SJSA1 (cell line): ENCODE data around the gene WWOX. TPM values are rescaled to one million over a fixed set of nuclear protein-coding genes. Genes with fewer than 3 reads are reported as not detected.
A peak's percentile ranks its signal among the peaks of the same experiment; 100 is the strongest.

Experiments
- DNase-seq, 2 experiments: peaks; one replicate each; pipeline ENCODE4 v3.0.0-alpha.2; 2015 to 2020; ENCODE audit warnings: low spot score in 2 of 2, low read depth in 1 of 2
- H3K27ac ChIP-seq: fragments of 250-450 bp; sonication (Bioruptor Pico); 2 replicates; pipeline ENCODE4 v1.5.1; 2020; ENCODE audit warnings: mild to moderate bottlenecking, moderate library complexity
- H3K27me3 ChIP-seq: fragments of 250-450 bp; sonication (Bioruptor Pico); replicated peaks from 2 replicates; pipeline ENCODE4 v1.5.1; 2020; ENCODE audit warnings: mild to moderate bottlenecking, moderate library complexity
- H3K36me3 ChIP-seq: fragments of 250-450 bp; sonication (Bioruptor Pico); 2 replicates; pipeline ENCODE4 v1.5.1; 2020; ENCODE audit warnings: mild to moderate bottlenecking
- H3K4me1 ChIP-seq: fragments of 250-450 bp; sonication (Bioruptor Pico); replicated peaks from 2 replicates; pipeline ENCODE4 v1.6.1; 2021; ENCODE audit warnings: mild to moderate bottlenecking
- H3K4me3 ChIP-seq: fragments of 250-450 bp; sonication (Bioruptor Pico); 2 replicates; pipeline ENCODE4 v1.5.1; 2020; ENCODE audit warnings: mild to moderate bottlenecking
- H3K9me3 ChIP-seq: fragments of 250-450 bp; sonication (Bioruptor Pico); replicated peaks from 2 replicates; pipeline ENCODE4 v1.5.1; 2020; ENCODE audit warnings: mild to moderate bottlenecking
- total RNA-seq: library from RNA; depleted of rRNA; stranded (reverse); fragments of >200 nt; shearing (Covaris generic); gene quantifications from 2 replicates; pipeline ENCODE4 v1.2.3, GENCODE V29; 2014

Gene WWOX
- total RNA-seq, 1 experiment from 2014 or later = 13.4 TPM

DNA sequence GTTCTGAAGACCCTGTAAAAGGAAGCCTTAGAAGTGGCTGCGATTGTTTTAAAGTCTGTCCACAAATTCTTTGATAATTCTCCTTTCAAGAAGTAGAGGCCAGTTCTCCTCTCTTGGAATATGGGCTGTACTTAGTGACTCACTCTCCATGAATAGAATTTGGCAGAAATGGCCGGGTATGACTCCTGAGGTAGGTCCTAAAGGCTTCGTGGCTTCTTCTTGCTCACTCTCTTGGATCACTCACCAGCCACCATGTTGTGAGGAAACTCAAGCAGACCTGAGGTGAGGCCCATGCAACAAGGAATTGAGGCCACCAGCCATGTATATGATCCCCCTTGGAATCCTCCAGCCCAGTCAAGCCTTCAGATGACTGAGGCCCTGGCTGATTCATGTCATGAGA, 75.8 kb downstream of the WWOX start:
- Histone ChIP-seq H3K27me3 (no peaks in the 10 kb centered on the region), H3K27ac (no peak overlapping the region), H3K36me3 (no peaks in the 10 kb centered on the region), H3K4me1 (no peaks in the 10 kb centered on the region), H3K9me3 (0 out of 2 replicates have a peak, but pooled peaks cover 3% of the 10 kb centered on the region), H3K4me3 (no peak overlapping the region)
- DNase-seq = no peak

DNA sequence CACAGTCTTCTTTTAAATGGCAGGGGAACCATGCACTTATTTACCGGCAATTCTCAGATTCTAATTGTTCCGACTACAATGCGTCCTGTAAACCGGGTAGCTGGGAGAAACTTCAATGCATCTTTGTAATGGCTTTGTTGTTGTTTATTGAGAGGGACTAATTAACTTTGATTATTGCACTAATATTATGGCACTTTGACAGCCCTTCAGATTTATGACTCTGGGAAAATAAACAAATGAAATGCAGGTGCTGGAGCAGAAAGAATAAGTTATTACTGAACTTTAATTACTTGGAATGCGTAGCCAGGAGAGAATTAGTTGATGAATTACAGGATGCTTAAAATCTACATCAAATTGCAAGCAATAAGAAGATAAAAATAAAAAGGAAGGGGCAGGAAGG, 77.0 kb downstream of the WWOX start:
- 0 out of 2 replicates have a peak, but pooled peaks cover 3% of the 10 kb centered on the region for H3K9me3 ChIP-seq
- no peaks in the 10 kb centered on the region for H3K4me1 ChIP-seq
- no peak overlapping the region for H3K4me3 ChIP-seq
- H3K27ac ChIP-seq = no peak overlapping the region
- H3K27me3 ChIP-seq = no peaks in the 10 kb centered on the region; the same call in 1 of the 2 replicates
- DNase-seq = no peak
- H3K36me3 ChIP-seq = no peaks in the 10 kb centered on the region

DNA sequence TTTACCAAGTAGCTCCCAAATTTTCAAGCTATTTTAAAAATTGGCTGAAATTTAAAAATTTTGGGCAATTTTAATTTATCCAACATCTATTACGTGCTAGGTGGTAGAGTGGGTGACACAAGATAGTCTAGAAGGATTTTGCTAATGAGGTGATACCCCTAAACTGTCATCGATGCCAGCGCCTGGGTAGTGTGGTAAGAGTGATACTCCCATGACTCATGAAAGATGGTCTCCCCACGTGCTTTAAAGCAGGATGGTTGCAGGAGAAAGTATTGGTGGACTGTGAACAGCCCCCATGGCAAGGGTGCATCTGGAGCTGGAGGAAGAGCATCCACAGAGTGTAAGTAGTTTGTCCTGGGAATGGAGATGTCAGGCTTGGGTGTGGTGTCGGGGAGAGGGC, 77.8 kb downstream of the WWOX start:
- Histone ChIP-seq H3K9me3 (0 out of 2 replicates have a peak, but pooled peaks cover 3% of the 10 kb centered on the region), H3K4me3 (no peak overlapping the region), H3K4me1 (no peaks in the 10 kb centered on the region), H3K36me3 (no peaks in the 10 kb centered on the region), H3K27me3 (peaks cover 3% of the 10 kb centered on the region), H3K27ac (no peak overlapping the region)
- no peak for DNase-seq

DNA sequence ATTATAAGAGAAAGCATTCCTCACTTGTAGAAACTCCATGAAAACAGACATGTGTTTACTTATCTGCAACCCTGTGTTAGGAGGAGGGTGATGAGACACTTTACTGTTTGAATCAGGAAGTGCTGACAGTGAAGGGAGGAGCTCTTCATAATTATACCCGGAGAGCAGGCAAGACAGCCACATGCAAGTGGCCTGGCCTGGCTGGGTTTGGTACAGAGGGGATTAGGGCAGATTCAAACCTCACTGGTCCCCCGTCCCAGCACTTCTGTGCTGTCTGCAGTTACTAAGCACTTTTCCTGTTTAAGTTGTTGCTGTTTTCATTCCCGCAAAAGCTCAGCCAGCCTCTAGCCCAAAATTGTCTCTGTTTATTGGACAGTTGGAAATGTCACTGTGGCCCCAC, 78.5 kb downstream of the WWOX start:
- no peaks in the 10 kb centered on the region for H3K36me3 ChIP-seq
- no peak overlapping the region for H3K27ac ChIP-seq
- no peak for DNase-seq
- 0 out of 2 replicates have a peak, but pooled peaks cover 3% of the 10 kb centered on the region for H3K9me3 ChIP-seq
- peaks cover 3% of the 10 kb centered on the region for H3K27me3 ChIP-seq
- H3K4me3 ChIP-seq = no peak overlapping the region
- no peaks in the 10 kb centered on the region for H3K4me1 ChIP-seq

DNA sequence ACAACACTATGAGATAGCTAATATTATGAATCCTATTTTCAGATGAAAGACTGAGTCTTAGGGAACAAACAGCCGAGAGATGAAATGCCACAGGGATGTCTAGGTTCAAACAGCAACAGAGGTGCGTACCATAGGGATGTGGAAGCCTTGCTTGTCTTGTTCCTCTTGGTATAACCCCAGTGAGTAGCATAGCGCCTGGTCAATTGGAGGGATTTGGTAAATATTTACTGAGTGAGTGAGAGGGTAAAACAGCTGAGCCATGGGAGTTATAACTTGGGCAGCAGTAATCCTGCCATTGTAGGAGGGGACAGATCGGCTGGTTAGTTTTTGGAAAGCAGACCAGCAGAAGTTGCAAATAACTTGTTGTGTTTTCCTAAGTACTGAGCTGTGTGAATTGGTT, 80.2 kb downstream of the WWOX start:
- DNase-seq = no peak
- Histone ChIP-seq H3K9me3 (0 out of 2 replicates have a peak, but pooled peaks cover 3% of the 10 kb centered on the region), H3K4me3 (no peak overlapping the region), H3K27me3 (peaks cover 3% of the 10 kb centered on the region), H3K4me1 (peaks cover 7% of the 10 kb centered on the region), H3K27ac (no peak overlapping the region), H3K36me3 (no peaks in the 10 kb centered on the region)

DNA sequence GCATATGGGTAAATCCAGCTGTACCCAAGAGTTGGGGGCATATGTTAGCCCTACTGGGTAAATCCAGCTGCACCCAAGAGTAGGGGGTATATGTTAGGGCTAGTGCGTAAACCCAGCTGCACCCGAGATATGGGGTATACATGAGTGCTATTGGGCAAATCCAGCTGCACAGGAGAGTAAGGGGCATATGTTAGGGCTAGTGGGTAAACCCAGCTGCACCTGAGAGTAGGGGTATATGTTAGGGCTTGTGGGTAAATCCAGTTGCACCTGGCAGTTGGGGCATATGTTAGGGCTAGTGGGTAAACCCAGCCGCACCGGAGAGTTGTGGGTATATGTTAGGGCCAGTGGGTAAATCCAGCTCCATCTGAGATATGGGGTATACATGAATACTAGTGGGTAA, 80.9 kb downstream of the WWOX start:
- H3K4me3 ChIP-seq = no peak overlapping the region
- H3K27ac ChIP-seq = no peak overlapping the region
- H3K36me3 ChIP-seq = no peaks in the 10 kb centered on the region
- DNase-seq = no peak
- 0 out of 2 replicates have a peak, but pooled peaks cover 2% of the 10 kb centered on the region for H3K9me3 ChIP-seq
- H3K27me3 ChIP-seq = peaks cover 3% of the 10 kb centered on the region
- H3K4me1 ChIP-seq = peaks cover 14% of the 10 kb centered on the region

DNA sequence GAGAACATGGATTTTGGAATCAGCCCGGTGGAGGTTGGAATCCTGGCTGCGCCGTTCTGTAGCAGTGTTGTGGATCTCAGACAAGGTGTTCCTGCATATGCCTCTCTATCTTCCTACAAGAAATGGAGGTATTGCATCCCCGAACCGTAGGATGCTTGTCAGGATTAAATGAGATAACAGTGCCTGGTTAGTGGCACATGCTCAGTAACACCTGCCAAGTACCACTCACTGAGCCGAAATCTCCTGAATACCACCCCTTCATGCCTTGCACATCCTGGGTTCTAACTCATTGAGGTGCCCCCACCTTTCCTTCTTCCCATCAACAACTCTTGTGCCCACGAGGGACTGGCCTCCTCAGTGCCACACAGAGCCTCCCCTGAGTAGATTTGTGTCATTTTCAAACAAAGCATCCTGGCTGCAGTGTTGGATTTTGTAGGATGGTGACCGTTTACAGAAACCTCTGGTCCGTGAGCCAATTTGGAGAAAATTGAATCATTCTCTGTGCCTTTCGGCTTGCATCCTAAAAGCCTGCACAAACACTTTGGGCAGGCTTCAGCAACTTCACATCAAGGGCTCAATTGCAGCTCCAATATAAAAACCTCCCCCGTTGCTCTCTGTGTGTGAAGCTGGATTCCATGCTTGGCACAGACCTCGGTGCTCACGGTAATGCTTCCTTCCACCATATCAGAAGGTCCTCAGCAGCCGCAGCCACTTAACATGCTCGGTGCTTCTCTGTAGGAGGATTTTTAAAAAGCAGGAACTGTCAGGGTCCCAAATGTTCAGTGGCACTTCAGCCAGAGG, 84.2 kb downstream of the WWOX start:
- no peak overlapping the region for H3K27ac ChIP-seq
- H3K9me3 ChIP-seq = no peaks in the 10 kb centered on the region
- H3K27me3 ChIP-seq = peaks cover 3% of the 10 kb centered on the region
- no peaks in the 10 kb centered on the region for H3K36me3 ChIP-seq
- no peak overlapping the region for H3K4me3 ChIP-seq
- no peak for DNase-seq
- H3K4me1 ChIP-seq = peaks cover 14% of the 10 kb centered on the region

DNA sequence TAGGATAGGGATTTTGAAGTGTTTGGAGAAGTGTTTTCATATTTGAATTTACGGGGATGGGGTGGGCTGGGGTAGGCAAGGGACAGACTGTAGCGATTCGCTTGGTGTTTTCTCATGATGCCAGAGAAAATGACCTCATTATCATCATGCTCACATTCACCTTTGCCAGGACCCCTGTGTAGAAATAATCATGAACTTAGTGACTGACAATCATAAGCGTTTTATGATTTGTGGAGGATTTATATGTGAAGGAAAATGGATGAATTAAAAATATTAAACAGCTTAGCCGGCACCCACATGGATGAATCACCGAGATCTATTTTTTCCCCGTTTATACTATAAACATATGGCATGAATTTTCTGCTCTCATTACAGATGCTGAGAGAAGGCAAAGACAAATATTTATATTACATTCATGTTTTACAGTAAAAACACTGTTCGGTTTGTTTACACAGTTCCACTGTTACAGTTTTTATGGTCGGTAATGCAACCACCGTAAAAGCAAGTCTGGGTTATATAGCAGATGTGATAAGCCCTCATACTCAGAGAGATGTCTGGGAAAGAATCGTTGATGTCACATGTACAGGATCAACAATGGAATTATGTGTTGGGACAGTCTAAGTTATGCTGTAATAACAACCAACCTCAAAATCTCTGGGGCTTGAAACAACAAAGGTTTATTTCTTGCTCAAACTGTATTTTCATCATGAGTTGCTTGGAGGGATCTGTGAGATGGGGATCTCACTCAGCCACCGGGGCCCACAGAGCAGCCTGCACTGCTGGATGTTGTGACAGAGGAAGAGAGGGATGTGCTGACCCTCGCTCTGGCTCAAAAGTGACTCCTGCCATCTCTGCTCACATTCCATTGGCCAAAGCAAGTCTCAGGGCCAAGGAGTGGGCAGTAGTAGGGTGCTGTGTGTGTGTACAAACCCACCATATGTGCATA, 85.1 kb downstream of the WWOX start:
- peak in 1 of 2 experiments; percentile 79 for DNase-seq
- no peaks in the 10 kb centered on the region for H3K9me3 ChIP-seq
- peaks cover 3% of the 10 kb centered on the region for H3K27me3 ChIP-seq
- no peak overlapping the region for H3K27ac ChIP-seq
- no peaks in the 10 kb centered on the region for H3K36me3 ChIP-seq
- no peak overlapping the region for H3K4me3 ChIP-seq
- peaks cover 14% of the 10 kb centered on the region for H3K4me1 ChIP-seq

DNA sequence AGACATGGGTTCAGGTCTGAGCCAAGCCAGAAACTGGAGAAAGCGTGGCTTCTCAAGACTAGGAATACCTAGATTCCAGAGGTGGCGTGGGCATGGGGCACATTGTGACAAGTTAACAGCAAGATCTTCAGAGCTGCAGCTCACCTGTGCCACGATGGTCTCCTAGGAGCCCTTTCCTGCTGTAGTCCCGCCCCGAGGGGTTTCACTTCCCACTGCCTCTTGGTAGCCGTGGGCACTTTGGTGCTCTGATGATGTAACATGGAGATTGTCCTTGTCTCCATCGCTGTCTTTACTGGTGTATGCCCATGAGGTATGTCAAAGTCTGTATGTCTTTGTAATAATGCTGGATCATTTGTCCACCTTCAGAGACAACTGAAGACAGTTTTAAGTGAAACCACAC, 89.7 kb downstream of the WWOX start:
- no peak for DNase-seq

DNA sequence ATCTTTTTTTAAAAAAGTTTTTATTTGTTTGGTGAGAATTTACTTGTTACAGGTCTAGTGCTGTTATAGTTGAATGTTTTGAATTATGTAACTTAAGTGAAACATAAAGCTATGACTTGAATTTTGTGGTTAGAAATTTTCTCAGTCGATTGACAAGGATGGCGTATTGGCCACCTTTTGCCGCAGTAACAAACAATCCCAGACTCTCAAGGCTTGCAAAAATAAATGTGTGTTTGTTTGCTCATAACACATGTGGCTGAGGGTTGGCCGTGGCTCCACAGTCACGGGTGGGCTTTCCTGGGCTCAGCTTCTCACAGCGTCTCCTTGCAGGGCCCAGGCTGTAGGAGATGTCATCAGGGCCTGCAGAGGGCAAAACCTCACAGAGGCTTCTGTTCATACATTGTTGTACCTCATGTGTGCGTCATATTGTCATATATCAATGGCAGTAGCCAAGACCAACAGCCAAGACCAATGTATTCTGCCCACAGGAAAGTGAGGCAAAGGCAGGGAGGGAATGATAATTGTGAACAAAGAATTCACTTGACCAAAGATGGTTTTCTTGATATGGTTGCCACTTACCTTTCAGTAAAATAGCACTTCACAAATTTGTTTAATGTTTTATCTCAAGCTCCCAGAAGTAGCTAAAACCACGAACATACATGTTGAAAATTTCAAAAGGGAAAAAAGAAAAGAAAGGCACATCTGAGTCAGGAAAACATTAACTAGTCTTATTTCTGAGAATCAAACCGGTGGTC, 93.5 kb downstream of the WWOX start:
- no peaks in the 10 kb centered on the region for H3K4me1 ChIP-seq
- DNase-seq = no peak
- no peak overlapping the region for H3K4me3 ChIP-seq
- H3K36me3 ChIP-seq = no peaks in the 10 kb centered on the region
- H3K27me3 ChIP-seq = no peaks in the 10 kb centered on the region
- H3K27ac ChIP-seq = no peak overlapping the region
- no peaks in the 10 kb centered on the region for H3K9me3 ChIP-seq

More for the DNA sequence above, 89.7 kb downstream of the WWOX start:
- Histone ChIP-seq H3K4me3 (no peak overlapping the region), H3K27me3 (no peaks in the 10 kb centered on the region), H3K36me3 (no peaks in the 10 kb centered on the region), H3K9me3 (no peaks in the 10 kb centered on the region), H3K27ac (no peak overlapping the region), H3K4me1 (peaks cover 9% of the 10 kb centered on the region)

DNA sequence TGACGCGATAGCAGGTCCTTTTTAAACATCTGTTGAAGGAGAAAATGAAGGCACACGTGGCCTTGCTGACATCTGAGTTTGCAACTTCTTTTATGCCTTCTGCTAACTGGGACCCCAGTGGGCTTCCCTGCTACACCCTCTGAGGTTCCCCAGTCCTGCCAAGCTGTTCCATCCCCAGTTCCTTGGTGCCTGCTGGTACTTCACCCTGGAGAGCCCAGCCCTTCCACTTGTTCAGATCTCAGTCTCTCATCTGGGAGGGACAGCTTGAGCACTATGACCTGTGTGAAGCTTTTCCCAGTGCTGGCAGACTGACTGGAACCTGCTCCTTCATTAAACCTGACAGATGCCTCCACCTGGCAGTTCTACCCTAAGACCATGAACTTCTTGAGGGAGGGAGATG, 95.5 kb downstream of the WWOX start:
- Histone ChIP-seq H3K4me1 (no peaks in the 10 kb centered on the region), H3K27me3 (no peaks in the 10 kb centered on the region), H3K4me3 (no peak overlapping the region), H3K9me3 (no peaks in the 10 kb centered on the region), H3K36me3 (no peaks in the 10 kb centered on the region), H3K27ac (no peak overlapping the region)
- no peak for DNase-seq

DNA sequence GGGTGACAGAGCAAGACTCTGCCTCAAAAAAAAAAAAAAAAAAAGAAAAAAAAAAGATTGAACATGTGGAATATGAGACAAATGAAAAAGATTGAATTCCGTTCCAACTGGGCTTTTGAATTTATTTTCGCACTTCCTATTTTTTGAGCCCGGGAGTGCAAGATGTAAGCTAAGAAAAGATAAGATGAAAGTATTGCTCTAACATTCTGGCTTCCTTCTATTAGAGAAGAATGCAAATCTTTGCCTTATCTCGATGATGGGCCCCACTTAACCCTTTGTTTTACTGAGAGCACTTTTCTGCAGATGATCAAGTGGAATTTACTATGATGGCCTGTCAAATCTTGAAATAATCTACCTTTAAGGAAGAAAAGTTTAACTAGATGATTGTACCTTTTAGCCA, 96.3 kb downstream of the WWOX start:
- Histone ChIP-seq H3K27me3 (no peaks in the 10 kb centered on the region), H3K4me1 (no peaks in the 10 kb centered on the region), H3K27ac (no peak overlapping the region), H3K4me3 (no peak overlapping the region), H3K9me3 (no peaks in the 10 kb centered on the region), H3K36me3 (no peaks in the 10 kb centered on the region)
- DNase-seq = no peak

DNA sequence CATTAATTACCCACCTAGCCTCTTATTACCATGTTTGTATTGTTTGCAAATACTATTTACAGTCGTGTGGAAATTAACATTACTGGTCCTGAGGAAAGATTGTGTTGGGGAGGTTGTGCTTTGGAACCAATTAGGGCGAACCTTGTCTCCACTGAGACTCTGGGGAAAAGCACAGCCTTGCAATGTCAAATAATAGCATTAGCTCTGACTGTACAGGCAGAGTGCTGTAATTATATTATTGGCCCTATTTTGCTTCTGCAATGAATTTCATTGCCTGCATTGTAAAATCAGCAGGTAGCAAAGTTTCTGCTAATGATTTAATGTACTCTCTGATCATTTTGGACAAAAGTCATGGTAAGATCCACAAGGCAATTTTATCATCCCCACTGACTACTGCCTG, 97.0 kb downstream of the WWOX start:
- H3K4me1 ChIP-seq = no peaks in the 10 kb centered on the region
- no peak overlapping the region for H3K4me3 ChIP-seq
- DNase-seq = no peak
- H3K9me3 ChIP-seq = no peaks in the 10 kb centered on the region
- no peak overlapping the region for H3K27ac ChIP-seq
- H3K27me3 ChIP-seq = no peaks in the 10 kb centered on the region
- no peaks in the 10 kb centered on the region for H3K36me3 ChIP-seq
